NT2/D1 (cell line): ENCODE measurements around the gene PTPRH.

Experiments
- DNase-seq: peaks from one replicate; pipeline ENCODE4 v3.0.0-alpha.2; 2011; ENCODE audit warnings: low read depth, low spot score
- H3K27me3 ChIP-seq: 2 replicates; pipeline ENCODE4 v1.6.0; 2011; ENCODE audit warnings: mild to moderate bottlenecking; ENCODE audit not compliant: insufficient read length, insufficient read depth
- H3K36me3 ChIP-seq: 2 replicates; pipeline ENCODE4 v1.6.1; 2011; ENCODE audit warnings: mild to moderate bottlenecking, low read length, mixed read lengths; ENCODE audit not compliant: insufficient read depth, insufficient read length
- H3K4me1 ChIP-seq: 2 replicates; pipeline ENCODE4 v1.5.1; 2011; ENCODE audit not compliant: insufficient read depth, insufficient read length
- H3K4me3 ChIP-seq: 2 replicates; pipeline ENCODE4 v1.5.1; 2011; ENCODE audit warnings: low read depth; ENCODE audit not compliant: insufficient read length
- H3K9ac ChIP-seq: 2 replicates; pipeline ENCODE4 v1.6.0; 2011; ENCODE audit warnings: low read depth; ENCODE audit not compliant: insufficient read length
- H3K9me3 ChIP-seq: 2 replicates; pipeline ENCODE4 v1.5.1; 2011; ENCODE audit warnings: mild to moderate bottlenecking, low read length; ENCODE audit not compliant: insufficient read depth
- SUZ12 ChIP-seq: IDR thresholded peaks from 2 replicates; pipeline ENCODE4 v1.6.1; 2011; ENCODE audit not compliant: insufficient read length, insufficient read depth; ENCODE audit errors: extremely low read depth
- YY1 ChIP-seq: IDR thresholded peaks from 2 replicates; pipeline ENCODE4 v1.6.1; 2011; ENCODE audit not compliant: insufficient read length, insufficient read depth
- ZNF274 ChIP-seq: IDR thresholded peaks from 2 replicates; pipeline ENCODE4 v1.6.1; 2011; ENCODE audit warnings: mild to moderate bottlenecking, low read depth, low read length

PTPRH gene

GRCh38 chr19:55241935-55242464, 32.7 kb upstream of the PTPRH start:
- H3K36me3 ChIP-seq: peaks cover 89% of the 10 kb centered on the region
- H3K27me3 ChIP-seq: no peaks in the 10 kb centered on the region
- no peak overlapping the region for H3K4me3 ChIP-seq
- no peak for DNase-seq
- TF ChIP-seq YY1 (no peak), ZNF274 (no peak), SUZ12 (no peak)
- no peaks in the 10 kb centered on the region for H3K9me3 ChIP-seq
- H3K9ac ChIP-seq: no peak overlapping the region
- no peaks in the 10 kb centered on the region for H3K4me1 ChIP-seq

- no peak overlapping the region for H3K9ac ChIP-seq
- H3K27me3 ChIP-seq: no peaks in the 10 kb centered on the region
- H3K9me3 ChIP-seq: no peaks in the 10 kb centered on the region
- no peak for TF ChIP-seq ZNF274
- TF ChIP-seq SUZ12: no peak
- no peak for TF ChIP-seq YY1
- DNase-seq: no peak
- H3K4me3 ChIP-seq: no peak overlapping the region
- no peaks in the 10 kb centered on the region for H3K4me1 ChIP-seq
- peaks cover 89% of the 10 kb centered on the region for H3K36me3 ChIP-seq
Observed at GRCh38 chr19:55241143-55241934, 32.0 kb upstream of the PTPRH start.

GRCh38 chr19:55240713-55241020, 31.4 kb upstream of the PTPRH start:
- no peaks in the 10 kb centered on the region for H3K9me3 ChIP-seq
- TF ChIP-seq SUZ12 (no peak), YY1 (no peak), ZNF274 (no peak)
- no peak overlapping the region for H3K9ac ChIP-seq
- no peak overlapping the region for H3K4me3 ChIP-seq
- H3K4me1 ChIP-seq: no peaks in the 10 kb centered on the region
- DNase-seq: no peak
- no peaks in the 10 kb centered on the region for H3K27me3 ChIP-seq
- peaks cover 90% of the 10 kb centered on the region for H3K36me3 ChIP-seq

- TF ChIP-seq YY1 (no peak), SUZ12 (no peak), ZNF274 (no peak)
- Histone ChIP-seq H3K9me3 (no peaks in the 10 kb centered on the region), H3K9ac (no peak overlapping the region), H3K4me3 (no peak overlapping the region), H3K36me3 (peaks cover 87% of the 10 kb centered on the region), H3K27me3 (no peaks in the 10 kb centered on the region), H3K4me1 (no peaks in the 10 kb centered on the region)
- no peak for DNase-seq
Observed at GRCh38 chr19:55239004-55239403, 29.7 kb upstream of the PTPRH start.

GRCh38 chr19:55238030-55238429, 28.7 kb upstream of the PTPRH start:
- peaks cover 82% of the 10 kb centered on the region for H3K36me3 ChIP-seq
- no peak overlapping the region for H3K4me3 ChIP-seq
- no peaks in the 10 kb centered on the region for H3K27me3 ChIP-seq
- DNase-seq: no peak
- no peaks in the 10 kb centered on the region for H3K9me3 ChIP-seq
- H3K4me1 ChIP-seq: no peaks in the 10 kb centered on the region
- no peak for TF ChIP-seq ZNF274
- TF ChIP-seq SUZ12: no peak
- no peak for TF ChIP-seq YY1
- no peak overlapping the region for H3K9ac ChIP-seq

GRCh38 chr19:55232986-55233385, 23.7 kb upstream of the PTPRH start:
- TF ChIP-seq YY1 (no peak), SUZ12 (no peak), ZNF274 (no peak)
- H3K9me3 ChIP-seq: no peaks in the 10 kb centered on the region
- H3K27me3 ChIP-seq: no peaks in the 10 kb centered on the region
- H3K9ac ChIP-seq: no peak overlapping the region
- no peak for DNase-seq
- no peaks in the 10 kb centered on the region for H3K4me1 ChIP-seq
- H3K36me3 ChIP-seq: peaks cover 83% of the 10 kb centered on the region
- H3K4me3 ChIP-seq: no peak overlapping the region

- no peaks in the 10 kb centered on the region for H3K27me3 ChIP-seq
- H3K9ac ChIP-seq: no peak overlapping the region
- TF ChIP-seq SUZ12: no peak
- TF ChIP-seq YY1: no peak
- no peak for TF ChIP-seq ZNF274
- peaks cover 83% of the 10 kb centered on the region for H3K36me3 ChIP-seq
- H3K4me1 ChIP-seq: no peaks in the 10 kb centered on the region
- H3K9me3 ChIP-seq: no peaks in the 10 kb centered on the region
- no peak overlapping the region for H3K4me3 ChIP-seq
- no peak for DNase-seq
Observed at GRCh38 chr19:55232286-55232602, 22.9 kb upstream of the PTPRH start.
